HG02798 (cell line): ENCODE results near the gene ARHGAP45.

ENCODE experiments used
- ATAC-seq: cut with Tn5 transposase; IDR thresholded peaks from one replicate; pipeline ENCODE4 v1.9.1; 2021; ENCODE audit warnings: mild to moderate bottlenecking; ENCODE audit not compliant: unreplicated experiment, poor library complexity

ARHGAP45 gene

DNA sequence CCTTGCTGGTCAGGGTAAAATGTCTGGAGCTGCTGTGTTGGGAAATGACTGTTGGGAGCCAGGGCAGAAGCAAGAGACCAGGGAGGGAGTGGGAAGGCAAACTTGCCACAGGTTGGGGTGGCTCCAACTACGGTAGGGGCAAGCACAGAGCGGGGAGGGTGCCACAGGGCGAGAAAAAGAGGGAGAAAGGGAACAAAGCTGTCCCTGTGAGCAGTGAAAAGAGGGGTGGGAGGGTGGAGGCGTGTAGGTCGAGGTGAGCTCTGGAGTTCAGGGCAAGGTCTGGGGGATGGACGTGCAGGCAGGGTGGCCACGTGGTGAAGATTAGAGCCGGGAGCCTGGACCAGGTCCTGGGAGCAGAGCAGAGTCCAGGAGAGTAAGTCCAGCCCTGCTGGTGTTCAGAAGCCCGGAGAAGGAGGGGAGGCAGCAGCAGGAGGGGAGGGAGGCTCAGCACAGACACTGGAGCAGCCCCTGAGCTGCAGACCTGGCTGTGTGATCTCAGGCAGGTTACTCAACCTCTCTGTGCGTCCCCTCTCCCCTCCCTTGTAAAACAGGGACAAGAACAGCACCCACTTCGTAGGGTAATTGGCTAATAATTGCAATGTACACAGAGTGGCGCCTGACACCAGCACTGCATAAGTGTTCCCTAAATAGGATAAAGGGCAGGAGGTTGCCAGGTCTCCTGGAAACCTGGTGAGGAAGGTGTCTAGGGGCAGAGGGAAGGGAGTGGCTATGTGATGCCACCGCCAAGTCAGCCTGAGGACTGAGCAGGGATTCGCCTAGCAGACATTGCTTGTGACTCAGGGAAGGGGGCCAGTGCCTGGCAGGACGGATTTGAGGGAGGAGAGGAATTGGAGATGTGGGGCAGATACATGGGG is 31.4 kb downstream of the ARHGAP45 start:
- no peak for ATAC-seq

DNA sequence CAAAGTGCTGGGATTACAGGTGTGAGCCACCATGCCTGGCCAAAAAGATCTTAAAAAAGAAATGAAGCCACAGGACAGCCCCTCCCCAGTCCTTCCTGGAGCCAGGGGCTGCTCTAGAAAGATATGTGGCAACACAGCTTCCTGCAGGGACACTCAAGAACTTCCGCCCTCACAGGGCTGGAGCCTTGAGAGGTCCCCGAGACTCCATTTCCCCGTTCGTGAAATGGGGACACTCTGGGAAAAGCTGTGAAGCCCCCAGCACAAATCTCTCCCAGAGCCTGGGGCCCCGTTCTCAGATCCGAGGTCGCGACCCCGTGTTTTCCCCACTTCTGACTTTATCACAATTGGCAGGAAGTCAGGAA is 34.4 kb downstream of the ARHGAP45 start:
- no peak for ATAC-seq

DNA sequence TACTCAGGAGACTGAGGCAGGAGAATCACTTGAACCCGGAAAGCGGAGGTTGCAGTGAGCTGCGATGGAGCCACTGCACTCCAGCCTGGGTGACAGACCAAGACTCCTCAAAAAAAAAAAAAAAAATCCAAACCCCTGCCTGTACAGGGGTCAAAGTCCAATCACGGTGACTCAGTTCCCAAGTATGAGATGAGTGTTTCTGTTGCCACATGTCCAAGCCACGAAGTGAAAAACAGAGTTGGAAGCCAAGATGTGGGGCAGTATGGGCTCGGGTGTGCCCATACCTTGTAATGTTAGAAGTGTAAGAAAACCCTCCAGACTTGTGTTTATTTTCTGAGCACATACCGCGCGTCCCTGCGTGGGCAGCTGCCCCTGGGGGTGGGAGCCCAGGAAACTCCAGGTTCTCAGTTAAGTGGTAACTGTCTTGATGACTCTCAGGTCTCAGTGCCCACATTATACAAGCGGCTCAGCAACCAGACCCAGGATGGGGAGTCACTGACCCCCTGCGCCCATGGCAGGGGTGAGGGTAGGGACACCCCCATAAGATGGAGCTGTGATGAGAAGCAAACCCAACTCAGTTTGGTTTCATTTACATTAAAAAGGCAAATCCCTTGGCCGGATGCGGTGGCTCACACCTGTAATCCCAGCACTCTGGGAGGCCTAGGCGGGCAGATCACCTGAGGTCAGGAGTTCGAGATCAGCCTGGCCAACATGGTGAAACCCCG is 35.6 kb downstream of the ARHGAP45 start:
- peak; percentile 22 for ATAC-seq

DNA sequence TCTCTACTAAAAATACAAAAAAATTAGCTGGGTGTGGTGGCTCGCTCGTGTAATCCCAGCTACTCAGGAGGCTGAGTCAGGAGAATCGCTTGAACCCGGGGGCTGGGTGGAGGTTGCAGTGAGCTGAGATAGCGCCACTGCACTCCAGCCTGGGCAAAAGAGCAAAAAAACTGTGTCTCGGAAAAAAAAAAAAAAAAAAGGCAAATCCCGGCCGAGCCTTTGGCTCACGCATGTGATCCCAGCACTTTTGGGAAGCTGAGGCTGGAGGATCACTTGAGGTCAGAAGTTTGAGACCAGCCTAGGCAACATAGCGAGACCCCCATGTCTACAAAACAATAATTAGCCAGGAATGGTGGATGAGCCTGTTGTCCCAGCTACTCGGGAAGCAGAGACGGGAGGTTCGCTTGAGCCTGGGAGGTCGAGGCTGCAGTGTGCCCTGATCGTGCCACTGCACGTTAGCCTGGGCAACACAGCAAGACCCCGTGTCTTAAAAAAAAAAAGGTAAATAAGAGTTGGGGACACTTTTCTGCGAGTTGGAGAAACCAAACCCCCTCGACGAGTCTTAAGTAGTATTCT is 36.3 kb downstream of the ARHGAP45 start:
- ATAC-seq, result no peak

DNA sequence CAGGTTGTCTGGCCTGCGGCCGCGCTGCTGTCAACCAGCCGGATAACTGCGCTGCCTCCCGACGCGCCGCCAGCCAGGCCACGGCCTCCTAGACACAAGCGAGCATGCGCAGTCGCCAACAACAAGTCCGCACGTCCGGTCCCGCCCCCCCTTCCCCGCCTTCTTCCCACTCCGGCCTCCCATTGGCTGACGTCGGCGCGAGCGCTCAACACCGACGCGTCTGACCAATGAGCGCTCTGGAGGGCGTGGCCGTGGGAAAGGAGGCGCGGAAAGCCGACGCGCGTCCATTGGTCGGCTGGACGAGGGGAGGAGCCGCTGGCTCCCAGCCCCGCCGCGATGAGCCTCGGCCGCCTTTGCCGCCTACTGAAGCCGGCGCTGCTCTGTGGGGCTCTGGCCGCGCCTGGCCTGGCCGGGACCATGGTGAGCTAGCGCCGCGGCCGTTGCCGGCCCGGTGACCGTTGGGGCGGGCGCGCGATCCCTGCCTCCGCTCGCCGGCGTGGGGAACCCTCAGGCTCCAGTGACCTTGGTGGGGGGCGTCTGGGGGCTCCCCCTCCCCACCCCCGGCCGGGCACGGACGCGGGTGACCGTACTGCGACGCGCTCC is 36.8 kb downstream of the ARHGAP45 start, which contains the start of gene GPX4:
GPX4 (plus strand) TSS at position 287 of the 603 bp plus-strand sequence; CDS start at position 337, 50 bp downstream.
- ATAC-seq, result peak; percentile 83

DNA sequence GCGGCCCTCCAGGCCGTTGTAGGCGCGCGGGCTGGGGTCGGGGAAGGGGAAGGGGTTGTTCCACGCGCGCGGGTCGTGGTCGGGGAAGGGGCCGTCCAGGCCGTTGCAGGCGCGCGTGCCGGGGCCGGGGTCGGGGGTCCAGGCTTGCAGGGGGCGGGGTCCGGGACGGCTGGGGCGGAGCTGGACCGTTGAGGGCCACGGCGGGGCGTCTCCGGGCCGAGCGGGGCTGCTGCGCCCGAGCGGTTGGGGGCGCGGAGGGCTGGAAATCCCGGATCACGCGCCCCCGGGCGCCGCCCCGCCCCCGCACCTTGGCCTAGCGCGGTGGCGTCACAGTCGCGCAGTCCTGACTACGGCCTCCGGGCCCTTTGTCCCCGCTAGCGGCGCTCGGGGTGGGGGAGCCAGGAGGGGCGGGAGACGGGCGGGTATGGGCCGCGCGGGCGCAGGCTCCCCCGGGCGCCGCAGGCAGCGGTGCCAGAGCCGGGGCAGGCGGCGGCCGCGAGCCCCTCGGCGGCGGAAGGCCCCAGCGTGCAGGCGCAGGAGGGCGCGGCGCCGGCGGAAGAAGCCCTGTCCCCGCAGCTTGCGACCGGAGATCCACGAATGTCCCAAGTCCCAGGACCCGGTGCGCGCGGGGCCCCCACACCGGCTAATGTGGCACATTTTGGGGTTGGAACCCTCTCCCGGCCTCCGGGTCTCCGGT is 37.5 kb downstream of the ARHGAP45 start:
- peak; percentile 29 for ATAC-seq

DNA sequence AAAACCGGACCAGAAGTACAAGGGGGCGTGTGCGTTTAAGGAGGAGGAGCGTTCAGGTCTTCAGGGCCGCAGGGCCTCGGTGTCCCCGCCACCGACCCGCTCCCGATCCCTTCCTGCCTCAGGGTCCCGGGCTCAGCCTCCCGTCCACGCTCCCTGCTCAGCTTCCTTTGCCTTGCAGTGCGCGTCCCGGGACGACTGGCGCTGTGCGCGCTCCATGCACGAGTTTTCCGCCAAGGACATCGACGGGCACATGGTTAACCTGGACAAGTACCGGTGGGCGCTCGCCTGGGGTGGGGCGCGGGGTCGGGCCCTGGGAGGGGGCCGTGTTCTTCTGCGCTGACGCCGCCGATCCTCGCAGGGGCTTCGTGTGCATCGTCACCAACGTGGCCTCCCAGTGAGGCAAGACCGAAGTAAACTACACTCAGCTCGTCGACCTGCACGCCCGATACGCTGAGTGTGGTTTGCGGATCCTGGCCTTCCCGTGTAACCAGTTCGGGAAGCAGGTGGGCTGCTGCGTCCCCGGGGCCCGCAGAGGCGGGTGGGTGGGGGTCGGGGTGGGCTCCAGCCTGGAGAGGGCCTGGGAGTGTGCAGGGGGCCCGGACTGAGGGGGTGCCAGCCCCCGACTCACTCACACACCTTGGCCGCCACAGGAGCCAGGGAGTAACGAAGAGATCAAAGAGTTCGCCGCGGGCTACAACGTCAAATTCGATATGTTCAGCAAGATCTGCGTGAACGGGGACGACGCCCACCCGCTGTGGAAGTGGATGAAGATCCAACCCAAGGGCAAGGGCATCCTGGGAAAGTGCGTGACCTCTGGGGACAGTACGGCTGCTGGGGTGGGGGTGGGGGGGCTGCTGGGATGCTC is 38.3 kb downstream of the ARHGAP45 start:
- ATAC-seq, result no peak

DNA sequence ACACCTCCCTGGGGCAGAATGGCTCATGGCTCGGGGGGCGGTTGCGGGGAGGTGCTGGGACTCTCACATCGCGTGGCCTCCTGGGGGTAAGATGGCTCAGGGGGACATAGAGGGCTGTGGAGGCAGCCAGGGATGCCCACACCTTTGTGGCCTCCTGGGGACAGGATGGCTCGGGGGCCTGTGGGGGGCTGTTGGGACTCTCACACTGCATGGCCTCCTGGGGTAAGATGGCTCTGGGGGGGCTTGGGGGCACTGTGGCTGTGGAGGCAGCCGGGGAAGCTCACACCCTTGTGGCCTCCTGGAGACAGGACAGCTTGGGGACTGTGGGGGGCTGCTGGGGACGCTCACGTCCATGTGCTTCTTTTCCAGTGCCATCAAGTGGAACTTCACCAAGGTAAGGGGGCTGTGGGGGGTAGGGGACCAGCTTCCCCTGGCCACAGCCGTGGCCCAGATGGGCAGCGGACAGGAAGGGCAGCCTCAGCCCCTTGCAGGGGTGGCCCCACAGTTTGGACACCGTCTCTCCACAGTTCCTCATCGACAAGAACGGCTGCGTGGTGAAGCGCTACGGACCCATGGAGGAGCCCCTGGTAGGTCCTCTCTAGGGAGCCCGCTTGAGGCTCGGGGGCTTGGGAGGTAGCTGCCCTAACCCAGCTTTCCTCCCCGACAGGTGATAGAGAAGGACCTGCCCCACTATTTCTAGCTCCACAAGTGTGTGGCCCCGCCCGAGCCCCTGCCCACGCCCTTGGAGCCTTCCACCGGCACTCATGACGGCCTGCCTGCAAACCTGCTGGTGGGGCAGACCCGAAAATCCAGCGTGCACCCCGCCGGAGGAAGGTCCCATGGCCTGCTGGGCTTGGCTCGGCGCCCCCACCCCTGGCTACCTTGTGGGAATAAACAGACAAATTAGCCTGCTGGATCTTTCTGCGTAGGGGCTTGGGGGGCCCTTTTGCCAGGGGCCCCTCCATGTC is 39.2 kb downstream of the ARHGAP45 start:
- no peak for ATAC-seq

DNA sequence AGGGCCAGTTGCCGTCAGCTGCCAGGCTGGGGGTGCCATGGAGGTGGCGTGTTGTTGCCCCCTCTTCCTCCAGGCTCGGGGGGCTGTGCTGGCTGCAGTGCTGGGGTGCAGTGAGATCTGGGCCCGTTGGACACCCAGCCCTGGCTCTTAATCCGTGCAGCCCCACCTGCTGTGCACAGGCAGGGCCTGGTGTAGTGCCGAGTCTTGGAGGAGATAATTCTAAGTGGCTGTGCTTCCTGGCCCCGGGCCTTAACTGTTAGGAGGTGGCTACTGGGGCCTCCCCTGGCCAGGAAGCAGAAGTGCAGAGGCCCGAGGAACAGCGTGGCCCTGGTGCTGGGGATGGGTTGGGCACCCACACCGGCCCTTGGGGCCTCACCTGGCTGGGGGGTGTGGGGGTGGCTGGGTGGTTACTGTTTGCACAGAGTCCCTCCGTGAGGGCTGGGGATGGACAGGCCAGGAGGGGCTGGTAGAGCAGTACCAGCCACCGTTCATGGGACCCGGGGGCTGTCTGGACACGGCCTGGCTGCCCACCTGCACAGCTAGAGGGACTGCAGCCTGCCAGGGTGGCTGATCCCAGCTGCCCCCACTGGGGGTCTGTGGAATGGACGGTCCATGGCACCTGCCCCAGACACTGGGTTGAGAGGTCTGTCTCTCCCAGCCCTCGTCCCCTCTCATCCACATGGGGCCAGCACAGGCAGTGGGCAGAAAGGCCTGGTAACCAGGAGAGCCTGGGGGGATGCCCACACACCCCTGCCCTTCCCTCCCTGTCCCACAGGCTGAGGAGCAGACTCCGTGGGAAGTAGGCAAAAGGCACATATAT is 40.1 kb downstream of the ARHGAP45 start:
- no peak for ATAC-seq

DNA sequence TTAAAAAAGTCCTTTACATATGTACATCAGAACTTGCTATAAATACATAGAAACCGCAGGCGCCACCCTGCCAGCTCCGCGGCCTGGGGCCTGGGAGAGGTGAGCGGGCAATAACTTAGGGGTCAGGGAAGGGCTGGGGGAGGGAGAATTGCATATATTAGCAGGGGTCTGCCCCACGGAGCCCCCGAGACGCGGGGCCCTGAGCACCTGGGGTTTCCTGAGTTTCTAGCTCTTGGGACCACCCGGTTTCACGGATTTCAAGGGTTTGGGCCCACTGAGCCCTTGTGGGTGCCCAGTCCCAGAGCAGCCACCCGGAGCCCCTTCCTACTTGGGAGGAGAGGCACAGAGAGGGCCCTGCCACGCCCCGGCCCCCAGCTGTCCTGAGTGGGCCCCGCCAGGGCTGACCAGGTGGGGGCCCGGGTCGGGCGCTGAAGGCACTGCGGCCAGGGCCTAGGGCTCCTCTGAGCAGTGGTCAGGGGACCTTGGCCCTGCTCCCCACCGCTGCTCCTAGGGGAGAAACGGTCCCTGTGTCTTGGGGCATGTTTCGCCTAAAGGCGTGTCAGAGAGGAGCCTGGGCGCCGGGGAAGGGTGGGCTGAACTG is 40.8 kb downstream of the ARHGAP45 start:
- no peak for ATAC-seq

DNA sequence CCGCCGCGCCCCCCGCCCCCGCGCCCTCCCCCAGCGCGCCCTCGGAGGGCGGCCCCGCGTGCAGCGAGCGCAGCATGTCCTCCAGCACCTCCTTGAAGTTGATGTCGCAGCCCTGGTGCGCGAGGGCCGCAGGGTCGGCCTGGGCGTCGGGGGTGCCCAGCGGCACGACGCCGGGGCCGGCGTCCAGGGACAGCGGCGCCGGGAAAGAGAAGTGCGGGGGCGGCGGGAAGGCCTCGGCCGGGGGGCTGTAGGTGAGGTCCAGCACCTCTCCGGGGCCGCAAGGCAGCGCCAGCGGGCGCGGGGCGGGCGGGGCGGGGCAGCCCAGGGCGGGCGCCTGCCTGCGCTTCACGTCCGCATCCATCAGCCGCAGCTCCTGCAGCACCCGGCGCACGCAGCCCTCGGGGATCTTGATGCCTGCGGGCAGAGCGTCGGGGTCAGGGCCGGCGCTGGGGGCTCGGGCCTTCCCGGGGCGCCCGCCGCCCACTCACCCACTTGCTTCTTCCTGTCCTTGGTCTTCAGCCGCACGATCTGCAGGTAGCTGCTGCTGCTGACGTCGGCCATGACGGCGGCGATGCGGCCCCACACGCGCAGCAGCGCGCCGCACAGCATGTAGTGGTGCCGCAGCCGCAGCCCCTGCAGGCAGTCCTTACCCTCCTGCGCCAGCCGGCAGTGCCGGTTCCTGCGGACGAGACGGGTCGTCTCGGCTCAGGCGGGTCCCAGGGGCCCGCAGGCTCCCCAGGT is 41.5 kb downstream of the ARHGAP45 start:
- no peak for ATAC-seq

DNA sequence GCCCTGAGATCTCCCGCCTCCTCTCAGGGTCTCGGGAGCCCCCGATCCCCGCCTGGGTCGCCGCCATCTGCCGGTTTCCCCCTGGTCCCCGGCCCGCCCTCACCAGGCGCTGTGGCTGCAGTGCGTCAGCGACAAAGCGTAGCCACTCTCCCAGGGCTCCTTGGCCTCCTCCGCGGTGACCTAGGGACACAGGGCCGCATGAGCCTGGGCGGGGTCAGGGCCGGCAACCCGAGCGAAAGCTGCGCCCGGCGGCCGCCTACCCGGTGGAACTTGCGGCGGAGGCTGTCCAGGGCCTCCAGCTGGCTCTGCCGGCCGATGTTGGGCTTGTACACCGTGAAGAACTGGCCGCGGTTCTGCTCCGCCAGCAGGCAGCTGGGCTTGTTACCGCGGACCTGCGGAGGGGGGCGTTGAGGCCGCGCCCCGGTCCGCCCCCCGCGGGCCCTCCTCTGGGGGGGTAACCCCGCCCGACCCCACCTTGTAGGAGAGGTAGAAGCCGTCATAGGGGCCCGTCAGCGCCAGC is 42.1 kb downstream of the ARHGAP45 start:
- ATAC-seq, result no peak

DNA sequence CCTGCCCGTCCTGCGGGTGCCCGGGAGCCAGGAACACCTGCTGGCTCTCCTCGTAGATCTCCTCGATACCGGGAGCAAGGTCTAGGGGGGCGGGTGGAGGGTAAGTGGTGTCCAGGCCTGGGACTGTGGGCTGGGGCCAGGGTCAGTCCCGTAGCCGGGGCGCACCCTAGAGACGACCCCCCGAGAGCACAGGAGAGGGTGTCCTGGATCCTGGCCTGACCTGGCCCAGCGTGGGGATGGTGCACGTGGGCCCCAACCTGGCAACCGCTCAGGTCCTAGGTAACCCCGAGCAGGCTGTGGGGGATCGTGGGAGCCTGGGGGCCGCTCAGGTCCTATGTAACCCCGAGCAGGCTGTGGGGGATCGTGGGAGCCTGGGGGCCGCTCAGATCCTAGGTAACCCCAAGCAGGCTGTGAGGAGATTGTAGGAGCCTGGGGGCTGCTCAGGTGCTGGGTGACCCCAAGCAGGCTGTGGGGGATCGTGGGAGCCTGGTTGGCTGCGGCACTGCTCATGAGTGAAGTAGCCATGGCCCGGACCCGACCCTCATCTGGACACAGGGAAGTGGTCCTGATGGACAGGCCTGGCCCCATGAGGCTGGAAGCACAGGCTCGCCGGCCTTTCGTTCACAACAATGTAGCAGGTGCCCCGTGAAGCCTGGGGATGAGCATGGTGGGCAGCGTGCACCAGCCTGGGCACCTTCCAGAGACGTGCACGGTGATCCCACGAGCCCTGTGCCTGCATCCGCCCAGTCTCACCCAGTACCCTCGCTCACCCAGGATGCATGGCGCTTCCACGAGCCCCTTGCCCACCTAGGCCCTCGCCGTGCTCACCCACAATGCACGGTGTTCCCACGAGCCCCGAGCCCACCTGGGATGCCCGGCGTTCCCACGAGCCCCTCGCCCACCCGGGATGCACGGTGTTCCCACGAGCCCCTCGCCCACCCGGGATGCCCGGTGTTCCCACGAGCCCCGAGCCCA is 43.0 kb downstream of the ARHGAP45 start:
- no peak for ATAC-seq

DNA sequence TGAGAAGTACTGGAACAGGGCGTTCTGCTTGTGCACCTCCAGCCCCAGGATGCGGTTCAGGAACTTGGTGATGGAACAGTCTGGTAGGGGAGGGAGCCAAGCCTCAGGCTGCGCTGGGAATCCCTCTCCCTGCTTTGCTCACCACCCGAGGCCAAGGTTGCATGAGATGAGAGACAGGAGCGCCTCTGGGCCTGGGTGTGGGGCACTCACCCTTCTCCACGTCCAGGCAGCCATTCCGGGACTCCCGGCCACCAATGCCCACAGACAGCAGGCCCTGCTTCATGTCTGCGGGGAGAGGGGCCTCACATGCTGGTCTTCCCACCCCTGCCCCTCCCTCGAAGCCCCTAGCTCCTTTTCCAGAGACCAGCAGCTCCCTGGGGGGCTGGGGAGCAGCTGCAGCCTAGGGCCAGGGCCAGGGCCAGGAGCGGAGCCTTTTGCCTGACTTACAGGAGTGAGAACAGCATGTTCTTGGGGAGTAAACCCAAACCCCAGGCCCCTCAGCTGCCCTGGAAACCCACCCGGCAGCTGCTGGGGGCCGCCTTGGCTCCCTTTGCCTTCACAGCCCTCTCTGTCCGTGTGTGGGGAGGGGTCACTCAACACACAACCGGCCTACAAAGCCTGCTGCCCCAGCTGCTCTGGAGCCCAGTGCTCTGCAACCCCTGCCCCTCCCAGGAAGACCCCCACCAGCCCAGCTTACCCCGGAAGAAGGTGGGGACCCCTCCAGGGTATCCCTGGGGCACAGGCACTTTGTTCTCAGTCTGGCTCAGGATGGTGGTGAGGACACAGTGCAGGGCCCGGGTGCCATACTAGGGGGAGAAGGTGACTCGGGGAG is 44.1 kb downstream of the ARHGAP45 start:
- ATAC-seq, result no peak
